Activated CD8-positive, alpha-beta memory T cell treated with anti-CD3 and anti-CD28 coated beads for 1 hour (primary cell): ENCODE results near the gene PRKAG2.
"Not testable (repeated sequence)": the region's sequence is repeated elsewhere in the genome, so short reads cannot be mapped to it uniquely, and the experiment has no call there.

Source experiments
- DNase-seq, 2 donors: peaks; one replicate each; pipeline ENCODE4 v3.0.0-alpha.2; 2020; ENCODE audit warnings: low read depth in 1 of 2; ENCODE audit errors: extremely low read depth in 1 of 2

Gene PRKAG2

GRCh38 chr7:151837285-151838042, 39.5 kb downstream of the PRKAG2 start:
- no peak for DNase-seq

- no peak for DNase-seq
Observed at GRCh38 chr7:151836927-151837205, 40.0 kb downstream of the PRKAG2 start.

DNA sequence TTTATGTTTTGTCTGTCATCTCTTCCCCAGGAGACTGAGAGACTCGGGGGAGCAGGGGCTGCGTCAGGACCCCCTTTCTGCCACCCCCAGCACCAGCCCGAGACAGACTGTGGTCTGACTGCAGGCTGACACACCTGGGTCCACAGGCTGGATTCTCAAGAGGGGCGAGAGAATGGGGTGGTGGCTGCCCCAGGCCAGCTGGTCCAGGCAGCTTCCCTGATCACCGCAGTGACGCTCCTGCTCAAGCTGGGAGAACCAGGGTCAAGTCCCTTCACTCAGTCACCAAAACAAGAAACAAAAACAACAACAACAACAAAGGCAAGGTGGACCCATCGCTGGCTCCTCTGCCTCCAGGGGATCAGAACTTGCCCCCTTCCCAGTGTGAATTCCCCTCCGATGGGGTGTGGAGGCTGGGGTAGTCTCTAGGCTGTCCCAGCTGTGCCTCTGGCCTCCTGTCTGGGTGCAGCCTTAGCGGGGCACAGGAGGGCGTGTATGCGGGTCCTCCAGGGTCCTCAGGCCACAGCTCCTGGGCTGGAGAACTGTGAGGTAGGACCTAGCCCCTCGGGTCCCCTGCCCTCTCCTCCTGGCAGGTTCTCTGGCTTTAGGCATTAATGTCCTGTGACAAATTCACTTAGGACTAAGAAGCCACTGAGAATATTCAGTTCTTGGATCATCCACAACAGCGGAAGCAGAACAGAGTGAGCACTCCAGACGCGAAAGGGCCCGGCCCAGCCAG, 40.6 kb downstream of the PRKAG2 start:
- DNase-seq = no peak

DNA sequence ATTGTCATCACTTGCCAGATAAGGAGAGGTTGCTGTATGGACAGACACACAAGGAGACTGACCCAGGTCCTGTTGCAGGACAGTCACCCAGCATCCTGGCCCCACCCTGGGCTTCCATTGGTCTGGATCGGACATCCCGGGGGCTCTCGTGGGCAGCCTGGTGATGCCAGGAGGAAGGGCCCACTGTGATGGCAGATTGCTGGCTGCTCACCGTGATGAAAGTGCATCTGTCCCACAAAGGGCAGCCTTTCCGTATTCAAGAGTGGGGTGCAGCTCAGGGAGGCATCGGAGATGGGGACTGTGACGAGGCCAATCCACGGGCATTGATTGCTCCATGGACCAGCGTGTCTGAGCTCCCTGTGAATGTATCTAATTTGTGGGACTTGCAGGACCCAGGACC, 41.3 kb downstream of the PRKAG2 start:
- DNase-seq = no peak

DNA sequence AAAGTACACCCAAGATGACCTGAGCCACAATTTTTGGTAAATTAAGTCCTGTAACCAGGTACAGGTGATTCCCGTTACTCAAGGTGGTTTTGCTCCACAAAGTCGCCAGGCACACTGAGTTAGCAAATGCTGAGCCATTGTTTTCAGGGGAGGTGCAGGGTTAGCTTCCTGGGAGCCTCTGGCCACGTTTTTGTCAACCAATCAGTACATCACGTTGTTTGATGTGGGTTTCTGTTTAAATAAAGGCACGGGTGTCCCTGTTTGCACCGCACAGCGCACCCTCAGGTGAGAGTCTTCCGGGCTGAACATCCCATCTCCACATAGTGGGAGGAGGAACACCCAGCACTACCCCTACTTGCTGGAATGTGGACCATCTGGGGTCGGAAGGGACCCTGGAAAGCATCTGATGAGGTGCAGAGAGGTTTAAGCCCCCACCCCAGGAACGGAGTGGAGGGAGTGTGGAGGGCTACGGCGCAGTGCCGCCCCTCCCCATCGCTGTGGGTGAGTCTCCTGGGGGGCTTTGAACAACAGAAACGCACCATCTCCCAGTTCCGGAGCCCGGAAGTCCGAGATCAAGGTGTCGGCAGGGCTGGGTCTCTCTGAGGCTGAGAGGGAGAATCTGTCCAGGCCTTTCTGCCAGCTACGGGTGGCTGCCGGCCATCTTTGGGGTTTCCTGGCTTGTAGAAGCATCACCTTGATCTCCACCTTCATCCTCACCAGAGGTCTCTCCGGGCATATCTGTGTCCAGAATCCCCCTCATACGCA, 42.5 kb downstream of the PRKAG2 start:
- no peak for DNase-seq

- DNase-seq = no peak
Observed at GRCh38 chr7:151833691-151834090, 43.2 kb downstream of the PRKAG2 start.

DNA sequence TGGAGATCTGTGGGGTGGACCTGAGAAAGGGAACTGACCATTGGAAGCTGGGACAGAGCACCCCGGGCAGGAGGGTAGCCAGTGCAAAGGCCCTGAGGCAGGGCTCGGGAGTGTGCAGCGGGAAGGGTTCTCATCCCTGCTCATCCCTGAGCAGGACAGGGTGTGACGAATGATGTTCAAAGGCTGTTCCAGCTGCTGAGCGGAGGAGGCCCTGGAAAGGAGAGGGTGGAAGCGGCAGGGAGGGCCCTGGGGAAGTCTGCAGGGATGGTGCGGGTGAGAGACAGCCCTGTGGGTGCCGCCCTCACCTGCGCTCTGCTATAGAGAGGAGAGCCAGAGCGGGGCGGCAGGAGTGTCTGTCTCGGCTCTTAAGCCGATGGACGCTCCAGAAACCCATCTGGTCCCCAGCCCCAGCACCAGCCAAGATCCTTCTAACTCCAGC, 43.7 kb downstream of the PRKAG2 start:
- no peak for DNase-seq

GRCh38 chr7:151832656-151833055, 44.3 kb downstream of the PRKAG2 start:
- no peak for DNase-seq

DNA sequence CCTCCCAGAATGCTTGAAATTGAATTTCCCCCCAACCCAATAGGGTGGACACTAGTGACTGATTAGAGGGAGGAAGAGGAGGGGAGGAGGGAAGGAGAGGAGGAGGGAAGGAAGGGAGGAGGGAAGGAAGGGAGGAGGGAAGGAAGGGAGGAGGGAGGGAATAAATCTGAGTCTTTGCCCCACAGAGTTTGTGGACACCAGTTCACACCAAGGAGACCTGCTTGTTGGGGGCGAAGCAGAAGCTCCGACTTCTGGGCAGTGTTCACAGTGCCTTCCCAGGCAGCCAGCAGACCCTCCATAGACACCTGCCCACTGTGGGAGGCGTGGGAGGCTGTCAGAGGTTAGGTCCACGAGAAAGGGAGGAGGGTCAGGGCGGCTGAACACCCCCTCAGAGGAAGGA, 44.8 kb downstream of the PRKAG2 start:
- DNase-seq = no peak

DNA sequence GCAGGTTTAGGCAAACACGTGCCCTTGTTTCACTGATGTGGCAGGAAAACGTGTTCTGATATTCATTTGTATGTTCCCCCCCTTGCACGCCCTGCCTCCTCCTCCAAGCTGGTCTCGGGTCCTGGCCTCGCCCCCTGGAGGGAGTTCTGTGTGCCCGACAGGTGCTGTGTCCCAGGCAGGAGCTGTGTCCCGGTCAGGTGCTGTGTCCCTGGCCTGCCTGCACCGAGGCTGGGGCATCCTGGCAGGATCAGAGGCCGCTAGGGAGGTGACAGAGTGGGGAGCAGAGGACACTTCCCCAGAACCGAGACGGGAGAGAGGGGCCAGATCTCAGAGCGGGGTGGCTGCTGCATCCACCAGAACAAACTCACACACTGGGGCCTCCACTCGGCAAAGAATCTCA, 45.3 kb downstream of the PRKAG2 start:
- DNase-seq = no peak

- no peak for DNase-seq
Observed at GRCh38 chr7:151830121-151830830, 46.6 kb downstream of the PRKAG2 start.

GRCh38 chr7:151829707-151830106, 47.2 kb downstream of the PRKAG2 start:
- DNase-seq = no peak

DNA sequence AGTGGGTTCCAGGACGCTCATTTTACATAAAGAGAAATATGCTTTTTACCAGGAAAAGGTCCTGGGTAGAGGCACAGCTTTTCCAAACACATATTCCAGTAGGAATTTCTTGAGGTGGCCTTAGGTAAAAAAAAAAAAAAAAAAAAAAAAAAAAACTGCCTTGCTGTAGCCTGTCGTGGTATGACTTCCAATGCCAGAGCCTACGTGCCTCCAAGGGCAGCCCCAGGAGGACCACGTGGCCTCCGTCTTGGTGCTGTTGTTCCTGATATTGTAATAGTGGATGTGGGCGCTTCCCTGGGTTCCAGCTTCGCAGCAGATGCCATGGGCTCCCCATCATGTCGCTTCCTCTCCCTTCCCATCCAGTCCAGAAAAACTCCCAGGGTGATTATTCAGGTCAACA, 49.3 kb downstream of the PRKAG2 start:
- DNase-seq = no peak

- DNase-seq = not testable (repeated sequence)
Observed at GRCh38 chr7:151826316-151826715, 50.6 kb downstream of the PRKAG2 start.

- no peak for DNase-seq
Observed at GRCh38 chr7:151825721-151826120, 51.2 kb downstream of the PRKAG2 start.

DNA sequence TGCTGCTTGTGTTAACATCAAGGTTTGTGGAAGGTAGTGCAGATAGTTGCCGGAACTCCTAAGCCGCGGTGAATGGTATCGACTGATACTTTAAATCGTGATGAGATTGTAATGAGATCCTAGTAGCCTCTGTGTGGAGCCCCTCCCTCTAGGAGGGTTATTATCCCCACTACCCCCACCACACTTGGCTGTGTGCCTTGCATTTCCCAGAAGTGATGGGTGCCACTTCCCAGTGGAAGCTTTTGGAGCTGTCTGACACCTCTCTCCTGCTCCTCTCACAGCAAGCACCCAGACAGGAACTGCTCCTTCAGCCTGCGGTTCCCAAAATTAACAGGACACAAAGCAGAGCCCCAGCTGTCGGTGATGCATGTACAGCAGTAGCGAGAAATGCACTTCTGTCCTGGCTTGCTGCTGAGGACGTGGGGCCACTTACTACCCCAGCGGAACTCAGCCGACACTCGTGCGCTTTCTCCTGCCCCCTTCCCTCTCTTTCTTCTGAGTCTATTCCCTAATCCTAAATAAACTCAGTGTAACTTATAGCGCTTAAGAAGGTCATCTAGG, 52.5 kb downstream of the PRKAG2 start:
- no peak for DNase-seq

DNA sequence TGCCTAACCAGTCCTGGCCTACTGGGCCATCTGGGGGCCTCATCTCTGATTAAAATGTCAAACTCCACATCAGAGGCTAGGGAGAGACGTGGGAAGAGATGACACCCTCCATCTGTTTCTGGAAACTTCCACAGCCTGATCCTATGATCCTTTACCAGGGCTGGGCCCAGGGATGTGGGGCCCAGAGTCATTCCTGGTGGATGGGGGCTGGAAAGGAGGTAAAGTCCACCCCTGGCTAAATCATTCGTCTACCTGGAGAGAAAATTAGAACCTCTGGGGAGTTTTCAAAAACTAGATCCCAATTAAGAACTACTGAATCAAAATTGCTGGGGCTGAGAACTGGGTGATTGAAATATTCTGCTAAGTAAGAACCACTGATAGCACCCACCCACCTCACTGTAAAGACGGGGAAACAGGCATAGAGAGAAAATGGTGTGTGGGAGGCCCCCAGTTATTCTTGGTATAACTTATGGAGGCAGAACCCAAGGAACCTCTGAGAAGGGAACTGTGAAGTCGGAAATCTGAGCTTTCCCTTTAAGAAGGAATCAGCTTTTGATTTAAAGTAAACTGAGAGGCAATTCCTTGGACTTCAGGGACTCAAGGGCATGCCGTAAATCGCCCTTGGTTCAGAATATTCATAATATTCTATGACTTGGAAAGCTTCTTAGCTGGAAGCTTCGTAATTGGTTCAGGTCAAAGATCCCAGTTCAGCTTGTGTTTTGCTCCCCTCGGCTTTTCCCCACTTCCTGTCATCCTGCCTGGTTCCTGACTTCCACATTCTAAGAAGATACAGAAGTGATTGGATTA, 53.1 kb downstream of the PRKAG2 start:
- no peak for DNase-seq

DNA sequence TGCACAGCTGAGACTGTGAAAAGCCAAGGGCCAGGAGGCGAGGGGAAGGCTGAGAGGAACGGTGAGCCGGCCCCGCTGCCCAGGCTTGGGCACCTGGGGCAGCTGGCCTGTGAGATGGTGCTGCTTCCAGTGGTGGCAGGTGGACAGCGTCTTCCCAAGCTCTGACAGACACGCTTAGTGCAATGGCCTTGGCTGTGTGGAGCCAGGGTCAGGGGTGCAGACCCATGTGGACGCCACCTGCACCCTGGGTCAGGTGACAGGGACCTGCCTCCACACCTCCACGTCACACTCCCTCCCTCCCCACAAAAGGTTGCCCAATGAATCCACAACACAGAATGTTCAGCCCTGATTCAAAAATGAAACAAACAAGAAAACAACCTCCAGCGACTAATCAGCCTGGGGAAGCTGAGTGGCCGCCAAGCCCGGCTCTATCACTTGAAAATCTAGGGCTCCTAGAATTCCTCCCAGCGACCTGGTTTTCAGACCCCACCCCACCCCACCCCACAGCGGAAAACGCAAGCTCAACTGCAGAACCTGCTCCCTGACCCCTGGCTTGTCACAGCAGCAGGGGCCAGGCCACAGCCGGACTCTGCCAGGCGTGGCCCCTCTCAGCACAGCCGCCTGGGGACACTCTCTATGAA, 54.3 kb downstream of the PRKAG2 start:
- no peak for DNase-seq

GRCh38 chr7:151821806-151822540, 54.9 kb downstream of the PRKAG2 start:
- no peak for DNase-seq
